Ishikawa (cell line): ENCODE measurements around the gene HOXB2.

Experiments
- CEBPB ChIP-seq: IDR thresholded peaks from 2 replicates; pipeline ENCODE4 v1.6.1; 2012
- CREB1 ChIP-seq: IDR thresholded peaks from 2 replicates; pipeline ENCODE4 v1.6.1; 2012; ENCODE audit warnings: low read depth
- EP300 ChIP-seq: IDR thresholded peaks from 2 replicates; pipeline ENCODE4 v1.6.1; 2012; ENCODE audit warnings: borderline replicate concordance
- MAX ChIP-seq: IDR thresholded peaks from 2 replicates; pipeline ENCODE4 v1.6.1; 2012
- REST ChIP-seq: IDR thresholded peaks from 2 replicates; pipeline ENCODE4 v1.6.1; 2012; ENCODE audit warnings: low read depth, mild to moderate bottlenecking
- TAF1 ChIP-seq: IDR thresholded peaks from 2 replicates; pipeline ENCODE4 v1.6.1; 2012; ENCODE audit warnings: low read depth, mild to moderate bottlenecking

GRCh38 chr17:48547808-48548522 is 3.1 kb upstream of the HOXB2 start:
- TF ChIP-seq EP300 = no peak
- TF ChIP-seq CEBPB = no peak
- TF ChIP-seq REST = no peak
- TF ChIP-seq MAX = no peak
- TF ChIP-seq TAF1 = no peak
- no peak for TF ChIP-seq CREB1
